AG08395 (cell line): ENCODE measurements around the gene BCAS4.

ENCODE experiments used
- DNase-seq: peaks from one replicate; pipeline ENCODE4 v3.0.0; 2012; ENCODE audit warnings: mixed read lengths, low spot score

BCAS4 gene

DNA sequence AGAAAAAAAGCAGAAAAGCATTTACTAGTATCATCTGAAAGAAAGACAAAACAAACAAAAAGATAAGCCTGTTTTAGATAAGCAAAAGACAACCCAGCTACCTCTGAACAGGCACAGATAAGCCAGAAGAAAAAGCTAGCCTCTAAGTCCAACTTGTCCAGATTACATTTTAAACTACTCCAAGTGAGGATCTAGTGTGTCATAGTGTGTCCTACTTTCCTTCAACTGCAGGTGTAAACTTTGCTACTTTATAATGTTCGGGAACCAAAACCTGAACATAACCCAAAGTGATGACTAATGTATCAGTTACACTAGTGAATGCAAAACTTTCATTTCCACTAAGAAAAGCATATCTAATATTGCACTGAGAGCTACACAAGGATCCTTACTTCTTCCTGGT lies 116.9 kb downstream of the BCAS4 start:
- no peak for DNase-seq

DNA sequence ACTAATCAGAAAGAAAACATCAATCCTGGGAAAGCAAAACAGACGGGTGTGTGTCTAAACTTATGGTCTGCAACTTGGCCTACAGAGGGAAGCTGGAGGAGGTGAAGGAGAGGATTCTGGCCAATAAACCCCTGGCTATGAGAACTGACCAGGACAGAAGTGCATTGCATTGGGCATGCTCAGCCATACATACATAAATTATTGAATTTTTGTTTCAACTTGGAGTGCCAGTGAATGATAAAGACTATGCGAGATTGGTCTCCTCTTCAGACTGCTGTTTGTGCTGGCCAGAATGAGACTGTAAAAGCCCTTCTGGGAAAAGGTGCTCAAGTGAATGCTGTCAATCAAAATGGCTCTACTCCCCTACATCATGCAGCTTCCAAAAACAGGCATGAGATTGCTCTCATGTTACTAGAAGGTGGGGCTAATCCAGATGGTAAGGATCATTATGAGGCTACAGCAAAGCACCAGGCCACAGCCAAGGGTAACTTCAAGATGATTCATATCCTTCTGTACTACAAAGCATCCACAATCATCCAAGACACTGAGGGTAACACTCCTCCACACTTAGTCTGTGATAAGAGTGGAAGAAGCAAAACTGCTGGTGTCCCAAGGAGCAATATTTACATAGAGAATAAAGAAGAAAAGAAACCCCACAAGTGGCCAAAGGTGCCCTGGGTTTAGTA lies 119.0 kb downstream of the BCAS4 start:
- DNase-seq: peak; percentile 62

DNA sequence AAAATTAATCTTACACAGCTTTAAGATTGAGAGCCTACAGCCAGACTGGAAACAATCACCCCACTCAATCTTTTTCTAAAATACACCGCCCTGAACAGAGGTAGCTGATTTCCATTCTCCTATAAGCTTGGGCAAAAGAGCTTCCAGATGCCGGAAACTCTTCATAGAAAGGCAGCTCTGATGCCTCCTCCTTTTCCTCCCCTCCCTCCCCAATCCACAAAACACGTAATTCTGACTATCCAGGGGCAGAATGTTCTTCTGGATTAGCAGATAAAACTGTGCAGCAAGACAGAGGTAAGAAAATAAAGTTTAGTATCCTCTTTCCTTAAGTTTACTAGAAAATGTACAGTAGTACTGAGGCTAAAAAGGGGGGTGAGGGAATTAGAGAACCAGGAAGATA lies 120.6 kb downstream of the BCAS4 start:
- DNase-seq: peak; percentile 52

DNA sequence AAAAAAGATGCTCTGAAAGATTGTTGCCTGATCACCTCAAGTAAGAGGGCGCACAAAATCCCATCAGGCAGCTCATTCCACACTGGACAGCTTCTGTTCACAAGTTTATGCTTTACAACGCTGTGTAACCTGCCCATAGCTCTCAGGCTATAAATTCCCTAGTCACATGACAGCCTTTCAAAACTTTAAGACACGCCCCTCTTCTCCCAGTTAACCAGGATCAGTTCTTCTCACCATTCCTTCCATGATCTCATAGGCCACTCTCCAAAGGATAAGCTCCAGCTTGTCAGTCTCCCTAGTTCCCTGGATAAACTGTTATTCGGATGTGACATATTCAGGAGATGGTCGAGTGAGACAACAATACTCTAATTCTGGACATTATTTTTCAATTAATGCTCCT lies 121.4 kb downstream of the BCAS4 start:
- DNase-seq: no peak

DNA sequence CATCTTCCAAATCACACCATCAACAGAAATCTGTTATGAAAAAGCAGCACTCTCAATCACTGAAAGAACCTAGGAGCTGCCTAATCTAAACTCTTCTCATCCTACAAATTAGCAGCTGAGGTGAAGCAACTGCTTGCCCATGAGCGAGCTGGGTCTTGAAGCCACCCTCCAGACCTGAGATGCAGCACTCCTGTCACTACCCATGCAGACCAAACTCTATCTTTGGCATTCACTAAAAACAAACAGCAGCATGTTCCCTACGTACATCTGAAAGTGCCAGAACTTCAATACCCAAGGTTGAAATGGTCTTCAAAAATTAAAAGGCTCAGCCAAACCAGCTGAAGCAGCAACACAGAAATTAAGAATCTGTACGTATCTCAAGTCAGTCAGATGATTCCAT lies 122.1 kb downstream of the BCAS4 start:
- DNase-seq: no peak

DNA sequence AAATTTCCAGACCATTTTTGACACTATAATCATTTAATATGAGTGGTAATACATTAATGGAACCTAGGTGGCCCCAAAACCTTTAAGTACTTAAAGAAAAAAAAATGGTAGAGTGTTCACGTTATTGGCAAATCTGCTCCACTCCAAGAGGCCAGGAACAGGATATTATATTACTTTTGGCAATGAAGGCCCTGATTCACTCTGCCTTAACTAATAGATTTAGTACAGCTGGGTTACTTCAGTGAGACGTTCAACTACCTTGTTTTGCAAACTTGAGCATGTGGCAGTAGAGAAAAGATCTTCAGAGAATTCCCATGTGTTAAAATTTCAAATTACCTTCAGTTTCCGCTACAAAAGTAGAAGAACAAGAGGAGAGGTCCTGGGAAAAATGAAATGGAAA lies 123.5 kb downstream of the BCAS4 start:
- DNase-seq: peak; percentile 33

DNA sequence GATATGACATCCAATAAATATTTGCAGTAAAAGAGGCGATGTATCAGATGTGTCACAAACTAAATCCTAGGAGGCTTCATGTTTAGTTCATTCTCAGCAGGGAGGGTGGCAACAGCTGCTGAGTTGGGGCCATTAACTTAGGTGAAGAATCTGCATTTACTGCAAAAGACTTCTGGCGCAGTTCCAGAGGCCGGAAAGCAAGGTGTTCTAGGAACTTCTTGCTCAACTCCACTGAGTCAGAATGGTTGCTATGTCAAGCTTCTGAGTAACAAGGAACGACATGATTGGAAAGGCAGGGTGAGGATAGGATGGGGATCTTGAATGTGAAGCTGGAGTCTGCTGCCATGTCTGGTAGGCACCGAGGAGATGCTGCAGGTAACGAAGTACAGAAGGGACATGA lies 124.7 kb downstream of the BCAS4 start:
- peak; percentile 41 for DNase-seq

DNA sequence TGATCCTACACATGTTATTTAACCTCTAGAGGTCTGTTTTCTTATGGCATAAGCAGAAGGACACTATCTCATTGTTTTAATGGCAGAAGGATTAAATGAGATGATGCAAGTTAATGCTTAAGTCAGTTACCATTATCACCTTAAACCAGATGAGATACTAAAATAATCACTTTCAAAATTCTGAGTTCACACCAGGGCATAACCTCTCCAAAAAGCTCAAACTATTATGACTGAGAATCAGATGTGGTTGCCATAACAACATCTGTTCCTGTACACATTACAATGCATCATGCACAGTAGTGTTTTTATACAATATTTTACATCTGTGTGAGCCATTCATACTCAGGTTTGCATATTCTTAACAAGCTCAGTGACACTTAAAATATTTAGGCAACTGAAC lies 126.1 kb downstream of the BCAS4 start:
- DNase-seq: peak; percentile 36

DNA sequence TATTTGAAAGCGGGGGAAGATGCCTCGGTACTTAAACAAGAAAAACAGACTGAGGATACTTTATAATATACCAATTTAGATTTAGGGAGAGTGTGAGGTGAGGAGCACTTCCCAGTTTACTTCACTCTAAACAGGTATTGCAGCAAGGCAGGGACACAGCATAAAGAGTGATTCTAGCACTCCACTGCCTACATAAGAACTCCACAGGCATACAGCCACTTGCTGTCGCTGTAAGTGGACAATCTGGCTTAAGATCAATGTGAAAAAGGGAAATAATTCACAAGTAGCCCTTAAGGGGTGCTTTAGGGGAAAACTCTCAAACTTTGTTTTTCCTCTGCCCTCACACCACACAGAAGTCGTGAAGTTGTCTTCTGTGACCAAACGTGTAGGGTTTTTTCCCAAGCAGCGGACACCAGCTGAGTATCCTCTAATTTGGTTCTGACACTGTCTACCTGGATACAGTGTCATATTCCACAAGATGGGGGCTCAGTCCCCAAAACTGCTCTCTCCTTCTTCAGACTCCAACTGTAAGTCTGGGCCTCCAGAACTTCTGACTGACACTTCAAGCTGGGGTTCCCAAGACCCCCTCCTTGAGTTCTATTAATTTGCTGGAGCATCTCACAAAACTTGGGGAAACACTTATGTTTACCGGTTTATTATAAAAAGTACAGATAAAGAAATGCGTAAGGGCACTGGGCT lies 127.1 kb downstream of the BCAS4 start:
- no peak for DNase-seq

DNA sequence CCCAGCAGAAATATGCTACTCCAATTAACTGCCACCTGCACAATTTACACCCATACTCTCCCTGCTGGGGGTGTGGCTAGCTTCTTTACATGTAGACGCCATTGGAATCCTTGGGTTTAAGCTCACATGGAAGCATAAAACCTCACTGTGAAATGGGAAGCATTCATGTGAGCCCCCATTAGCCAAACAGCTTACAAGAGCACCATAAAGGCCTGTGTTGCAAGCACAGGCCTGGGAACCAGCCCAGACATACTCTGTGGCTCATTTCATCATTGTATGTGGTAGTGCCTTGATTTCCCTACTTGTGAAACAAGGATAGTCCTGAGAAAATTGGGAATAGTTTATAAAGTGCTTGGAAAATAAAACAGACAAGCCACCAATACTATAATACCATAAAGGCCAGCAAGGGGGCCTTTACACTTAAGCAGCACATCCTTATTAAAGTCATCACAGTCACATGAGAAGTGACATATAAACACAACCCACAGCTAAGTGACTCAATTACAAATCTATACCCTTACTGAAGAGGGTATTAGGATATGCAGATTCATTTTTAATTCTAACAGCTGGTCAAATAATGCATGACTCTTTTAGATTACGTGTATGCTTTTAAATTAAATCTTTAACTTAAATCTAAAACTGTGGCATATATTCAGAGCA lies 129.5 kb downstream of the BCAS4 start:
- DNase-seq: no peak

DNA sequence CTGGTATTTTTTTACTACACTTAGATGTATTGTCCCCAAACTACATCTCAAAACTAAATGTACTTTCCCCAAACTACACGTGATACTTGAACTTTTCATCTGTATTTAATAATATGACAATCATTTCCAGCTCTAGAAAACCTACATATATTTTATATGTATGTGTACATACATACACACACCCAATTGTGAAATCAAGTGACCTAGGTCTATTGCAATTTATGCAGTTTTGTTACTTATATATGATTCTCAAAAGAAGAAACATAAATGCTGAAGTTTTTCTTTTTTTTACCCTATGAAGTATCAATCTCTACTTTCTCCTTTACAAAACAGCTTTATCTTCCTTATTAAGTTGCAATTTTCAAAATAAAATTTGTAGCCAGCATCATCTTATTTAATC lies 131.7 kb downstream of the BCAS4 start:
- no peak for DNase-seq
